ENCODE results near the gene LRP1B. TPM values are rescaled to one million over a fixed set of nuclear protein-coding genes. Genes with fewer than 3 reads are reported as not detected.

LRP1B gene
- total RNA-seq, 4 donors from 2014 or later: 3.3 to 11.1 (median 4.6) TPM

DNA sequence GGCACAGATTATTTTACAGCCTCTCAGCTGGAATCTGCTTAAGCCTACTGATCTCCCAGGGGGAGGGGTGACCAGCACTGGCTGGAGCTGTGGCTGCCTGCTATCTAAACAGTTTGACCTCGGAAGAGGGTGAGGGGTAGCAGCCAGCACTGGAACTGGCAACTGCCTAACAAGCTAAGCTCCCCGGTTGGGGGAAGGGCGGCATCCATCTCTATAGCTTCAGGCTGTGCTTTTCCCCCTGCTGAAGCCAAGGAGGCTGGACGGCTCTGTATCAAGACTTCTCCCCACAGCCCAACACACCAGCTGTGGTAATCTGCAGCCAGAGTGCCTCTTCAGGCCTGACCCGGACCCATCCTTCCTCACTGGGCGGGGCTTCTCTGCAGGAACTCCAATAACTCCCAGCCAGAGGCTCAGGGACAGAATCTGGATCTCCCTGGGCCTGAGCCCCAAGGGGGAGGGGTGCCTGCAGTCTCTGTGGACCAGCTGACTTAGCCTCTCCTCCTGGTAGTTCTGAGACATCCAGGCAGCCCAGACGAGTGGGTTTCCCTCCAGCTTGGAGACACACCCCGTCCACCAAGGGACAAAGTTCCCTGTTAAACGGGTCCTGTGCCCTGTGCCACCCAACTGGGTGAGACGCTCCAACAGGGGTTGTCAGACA is 560.2 kb downstream of the LRP1B start:
- Histone ChIP-seq H3K27me3 (no peaks in the 10 kb centered on the region), H3K4me3 (no peak overlapping the region), H3K36me3 (no peaks in the 10 kb centered on the region), H3K9me3 (no peaks in the 10 kb centered on the region), H3K4me1 (no peaks in the 10 kb centered on the region), H3K27ac (no peak overlapping the region)
- TF ChIP-seq POLR2A (IDR thresholded peaks at IDR 0.05): no peak
- TF ChIP-seq, protein P1, sequence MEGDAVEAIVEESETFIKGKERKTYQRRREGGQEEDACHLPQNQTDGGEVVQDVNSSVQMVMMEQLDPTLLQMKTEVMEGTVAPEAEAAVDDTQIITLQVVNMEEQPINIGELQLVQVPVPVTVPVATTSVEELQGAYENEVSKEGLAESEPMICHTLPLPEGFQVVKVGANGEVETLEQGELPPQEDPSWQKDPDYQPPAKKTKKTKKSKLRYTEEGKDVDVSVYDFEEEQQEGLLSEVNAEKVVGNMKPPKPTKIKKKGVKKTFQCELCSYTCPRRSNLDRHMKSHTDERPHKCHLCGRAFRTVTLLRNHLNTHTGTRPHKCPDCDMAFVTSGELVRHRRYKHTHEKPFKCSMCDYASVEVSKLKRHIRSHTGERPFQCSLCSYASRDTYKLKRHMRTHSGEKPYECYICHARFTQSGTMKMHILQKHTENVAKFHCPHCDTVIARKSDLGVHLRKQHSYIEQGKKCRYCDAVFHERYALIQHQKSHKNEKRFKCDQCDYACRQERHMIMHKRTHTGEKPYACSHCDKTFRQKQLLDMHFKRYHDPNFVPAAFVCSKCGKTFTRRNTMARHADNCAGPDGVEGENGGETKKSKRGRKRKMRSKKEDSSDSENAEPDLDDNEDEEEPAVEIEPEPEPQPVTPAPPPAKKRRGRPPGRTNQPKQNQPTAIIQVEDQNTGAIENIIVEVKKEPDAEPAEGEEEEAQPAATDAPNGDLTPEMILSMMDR (IDR thresholded peaks at IDR 0.05 in 4 of 5, conservative IDR thresholded peaks at IDR 0.05 in 1 of 5): no peak
- in situ Hi-C loops (cut with MboI; ENCODE audit: low sequenced_read_pairs in 4 of 4): no loop called here
- no peak for DNase-seq
- intact Hi-C loops (cut with DNase I; ENCODE audit: low total_unique reads): no loop called here
- no peak for ATAC-seq

DNA sequence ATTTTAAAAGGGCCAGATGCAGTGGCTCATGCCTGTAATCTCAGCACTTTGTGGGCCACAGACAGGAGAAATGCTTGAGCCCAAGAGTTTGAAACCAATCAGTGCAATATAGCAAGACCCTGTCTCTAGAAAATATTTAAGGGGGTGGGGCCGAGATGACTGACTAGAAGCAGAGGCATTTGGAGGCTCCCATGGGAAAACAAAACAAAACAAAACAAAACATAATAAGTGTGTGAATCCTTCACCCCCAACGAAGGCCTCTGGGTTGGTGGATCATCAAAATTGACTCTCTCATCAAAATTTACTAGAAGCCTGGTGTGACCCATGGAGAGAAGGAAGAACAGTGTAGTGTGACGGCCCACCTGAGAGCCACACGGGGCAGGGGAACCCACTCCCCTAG is 560.9 kb downstream of the LRP1B start:
- ATAC-seq (no peak), DNase-seq (no peak)
- in situ Hi-C loops (cut with MboI; ENCODE audit: low sequenced_read_pairs in 4 of 4) (no loop called here), intact Hi-C loops (cut with DNase I; ENCODE audit: low total_unique reads) (no loop called here)
- TF ChIP-seq POLR2A (IDR thresholded peaks at IDR 0.05): no peak
- TF ChIP-seq, protein P1 (IDR thresholded peaks at IDR 0.05 in 4 of 5, conservative IDR thresholded peaks at IDR 0.05 in 1 of 5): no peak
- Histone ChIP-seq H3K9me3 (no peaks in the 10 kb centered on the region), H3K27me3 (no peaks in the 10 kb centered on the region), H3K36me3 (no peaks in the 10 kb centered on the region), H3K27ac (no peak overlapping the region), H3K4me1 (no peaks in the 10 kb centered on the region), H3K4me3 (no peak overlapping the region)

DNA sequence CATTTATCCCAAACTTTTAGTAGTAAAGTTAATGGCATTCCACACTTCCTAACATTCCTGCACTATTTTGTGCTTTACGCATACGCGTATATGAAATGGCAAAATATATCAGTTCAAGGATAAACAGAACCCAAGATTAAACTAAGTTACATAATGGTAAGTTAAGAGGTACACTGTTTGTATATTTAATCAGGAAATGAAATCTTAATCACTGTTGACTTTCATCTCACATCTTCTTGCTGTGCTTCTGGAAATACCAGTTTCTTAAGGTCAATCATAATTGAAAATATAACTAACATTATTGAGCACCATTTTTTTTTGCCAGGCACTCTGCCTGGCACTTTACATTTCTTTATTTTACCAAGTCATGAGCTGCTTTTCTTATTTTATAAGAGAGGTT is 565.2 kb downstream of the LRP1B start:
- H3K27ac ChIP-seq: no peak overlapping the region
- H3K4me1 ChIP-seq: no peaks in the 10 kb centered on the region
- no peak for ATAC-seq
- in situ Hi-C loops (cut with MboI; ENCODE audit: low sequenced_read_pairs in 4 of 4) (no loop called here), intact Hi-C loops (cut with DNase I; ENCODE audit: low total_unique reads) (no loop called here)
- DNase-seq: no peak
- H3K9me3 ChIP-seq: no peaks in the 10 kb centered on the region
- H3K36me3 ChIP-seq: no peaks in the 10 kb centered on the region
- no peak for TF ChIP-seq POLR2A (IDR thresholded peaks at IDR 0.05)
- TF ChIP-seq, protein P1 (IDR thresholded peaks at IDR 0.05 in 4 of 5, conservative IDR thresholded peaks at IDR 0.05 in 1 of 5): no peak
- H3K27me3 ChIP-seq: no peaks in the 10 kb centered on the region
- no peak overlapping the region for H3K4me3 ChIP-seq

- Histone ChIP-seq H3K9me3 (no peaks in the 10 kb centered on the region), H3K4me1 (no peaks in the 10 kb centered on the region), H3K27me3 (no peaks in the 10 kb centered on the region), H3K27ac (no peak overlapping the region), H3K36me3 (no peaks in the 10 kb centered on the region), H3K4me3 (no peak overlapping the region)
- TF ChIP-seq POLR2A (IDR thresholded peaks at IDR 0.05): no peak
- TF ChIP-seq, protein P1 (IDR thresholded peaks at IDR 0.05 in 4 of 5, conservative IDR thresholded peaks at IDR 0.05 in 1 of 5): no peak
- ATAC-seq: no peak
- intact Hi-C loops (cut with DNase I; ENCODE audit: low total_unique reads) (no loop called here), in situ Hi-C loops (cut with MboI; ENCODE audit: low sequenced_read_pairs in 4 of 4) (no loop called here)
- no peak for DNase-seq
These were observed 570.1 kb downstream of the LRP1B start for GRCh38 chr2:141560723-141561122.
